ENCODE measurements around the gene CD248. TPM values are rescaled to one million over a fixed set of nuclear protein-coding genes. Genes with fewer than 3 reads are reported as not detected.

CD248 gene
- total RNA-seq, 1 donor from 2014 or later: 193 TPM

- Histone ChIP-seq H3K4me3 (no peak overlapping the region), H3K36me3 (peaks cover 0 to 17% of the 10 kb centered on the region in 2 donors), H3K27ac (no peak overlapping the region), H3K4me1 (peaks cover 5 to 25% of the 10 kb centered on the region in 2 donors), H3K27me3 (no peaks in the 10 kb centered on the region), H3K9me3 (no peaks in the 10 kb centered on the region)
- intact Hi-C loops (cut with DNase I): no loop called here
- DNase-seq (ENCODE audit: low spot score in 2 of 2): no peak
- no peak for TF ChIP-seq CTCF (IDR thresholded peaks at IDR 0.05)
Observed at GRCh38 chr11:66284526-66285078, 32.2 kb downstream of the CD248 start.

- TF ChIP-seq CTCF (IDR thresholded peaks at IDR 0.05): no peak
- intact Hi-C loops (cut with DNase I): no loop called here
- Histone ChIP-seq H3K27ac (no peak overlapping the region), H3K9me3 (no peaks in the 10 kb centered on the region), H3K4me1 (peaks cover 5 to 25% of the 10 kb centered on the region in 2 donors), H3K4me3 (no peak overlapping the region), H3K27me3 (no peaks in the 10 kb centered on the region), H3K36me3 (peaks cover 0 to 17% of the 10 kb centered on the region in 2 donors)
- DNase-seq (ENCODE audit: low spot score in 2 of 2): no peak
Observed at GRCh38 chr11:66283461-66284105, 33.3 kb downstream of the CD248 start.

- Histone ChIP-seq H3K27ac (no peak overlapping the region), H3K9me3 (no peaks in the 10 kb centered on the region), H3K4me1 (peaks cover 2 to 22% of the 10 kb centered on the region in 2 donors), H3K4me3 (no peak overlapping the region), H3K27me3 (no peaks in the 10 kb centered on the region), H3K36me3 (peaks cover 0 to 17% of the 10 kb centered on the region in 2 donors)
- TF ChIP-seq CTCF (IDR thresholded peaks at IDR 0.05): peak; percentile 96 to 99 (median 98)
- intact Hi-C loops (cut with DNase I): loop anchor here (1.0 kb wide), 2 partner anchors 14 to 60 kb away; partner anchors contain the start of gene RAB1B
- DNase-seq (ENCODE audit: low spot score in 2 of 2): peak; percentile 92 to 99
Observed at GRCh38 chr11:66282468-66283455, 34.1 kb downstream of the CD248 start.

- Histone ChIP-seq H3K36me3 (peaks cover 1 to 17% of the 10 kb centered on the region in 2 donors), H3K4me1 (peaks cover 2 to 20% of the 10 kb centered on the region in 2 donors), H3K27me3 (no peaks in the 10 kb centered on the region), H3K9me3 (no peaks in the 10 kb centered on the region), H3K4me3 (no peak overlapping the region), H3K27ac (no peak overlapping the region)
- intact Hi-C loops (cut with DNase I): loop anchor here (1.0 kb wide), 2 partner anchors 14 to 60 kb away; partner anchors contain the start of gene RAB1B
- TF ChIP-seq CTCF (IDR thresholded peaks at IDR 0.05): no peak
- DNase-seq (ENCODE audit: low spot score in 2 of 2): no peak
Observed at GRCh38 chr11:66281776-66282467, 34.9 kb downstream of the CD248 start.

GRCh38 chr11:66281001-66281400, 35.8 kb downstream of the CD248 start:
- Histone ChIP-seq H3K9me3 (no peaks in the 10 kb centered on the region), H3K4me1 (peaks cover 2 to 20% of the 10 kb centered on the region in 2 donors), H3K36me3 (peaks cover 3 to 22% of the 10 kb centered on the region in 2 donors), H3K27ac (no peak overlapping the region), H3K27me3 (no peaks in the 10 kb centered on the region), H3K4me3 (no peak overlapping the region)
- intact Hi-C loops (cut with DNase I): no loop called here
- DNase-seq (ENCODE audit: low spot score in 2 of 2): no peak
- TF ChIP-seq CTCF (IDR thresholded peaks at IDR 0.05): no peak
